HL-60 (cell line): ENCODE data around the gene STON2.

Experiments used
- CTCF ChIP-seq: IDR thresholded peaks from one replicate; pipeline ENCODE4 v1.5.1; 2011; ENCODE audit warnings: low read length, control low read depth, inconsistent platforms; ENCODE audit not compliant: insufficient read depth
- GABPA ChIP-seq: IDR thresholded peaks from 2 replicates; pipeline ENCODE4 v1.6.1; 2012; ENCODE audit warnings: low read depth
- POLR2AphosphoS5 ChIP-seq: IDR thresholded peaks from 2 replicates; pipeline ENCODE4 v1.6.1; 2012; ENCODE audit warnings: low read depth

DNA sequence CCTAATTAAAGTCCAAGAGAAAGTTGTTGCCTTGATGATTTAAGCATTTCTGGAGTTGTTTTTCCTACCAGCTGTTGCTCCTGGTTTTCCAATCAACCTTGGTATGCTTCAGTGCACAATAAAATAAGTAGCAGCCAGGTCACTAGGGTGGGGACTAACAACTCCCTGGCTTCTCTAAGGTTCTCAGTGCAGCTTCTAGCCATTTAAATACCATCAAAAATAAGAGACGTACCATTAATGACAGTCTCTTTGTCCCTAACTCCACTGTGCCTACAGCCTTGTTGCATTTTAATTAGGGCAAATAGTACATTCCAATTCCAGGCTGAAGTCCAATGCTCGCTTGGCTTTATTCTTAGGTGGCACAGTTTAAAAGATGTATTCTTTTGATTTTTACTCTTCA, 11.8 kb downstream of the STON2 start:
- TF ChIP-seq CTCF (no peak), GABPA (no peak), POLR2AphosphoS5 (no peak)
